CD14-positive monocyte (primary cell): ENCODE measurements around the gene SLK. TPM values are rescaled to one million over a fixed set of nuclear protein-coding genes. Genes with fewer than 3 reads are reported as not detected.

ENCODE experiments used
- DNase-seq, 3 donors: peaks; one replicate each; pipeline ENCODE4 v3.0.0-alpha.2; 2011 to 2022
- H2AFZ ChIP-seq: 2 replicates; pipeline ENCODE4 v1.6.0; 2012; ENCODE audit warnings: mild to moderate bottlenecking, low read depth, low read length, inconsistent platforms; ENCODE audit not compliant: insufficient read depth, poor library complexity, severe bottlenecking
- H3K27ac ChIP-seq, 2 donors: 1 replicate in 1 of 2; 2 replicates in 1 of 2; pipeline ENCODE4 v1.5.1; 2012 to 2013; ENCODE audit warnings: low read length in 2 of 2, control low read depth in 1 of 2, inconsistent platforms in 1 of 2, low read depth in 1 of 2, mild to moderate bottlenecking in 1 of 2
- H3K27me3 ChIP-seq, 2 donors: one replicate each; pipeline versions ENCODE4 v1.6.0 to v1.6.1; 2011 to 2013; ENCODE audit warnings: low read length in 2 of 2; ENCODE audit not compliant: control insufficient read depth in 2 of 2, insufficient read depth in 2 of 2
- H3K36me3 ChIP-seq, 2 donors: replicated peaks in 1 of 2; 1 replicate in 1 of 2; 2 replicates in 1 of 2; pipeline versions ENCODE4 v1.5.1 to v1.6.1; 2012 to 2013; ENCODE audit warnings: low read length in 2 of 2, control low read depth in 1 of 2, inconsistent platforms in 1 of 2, mild to moderate bottlenecking in 1 of 2; ENCODE audit not compliant: insufficient read depth in 2 of 2, control insufficient read depth in 1 of 2
- H3K4me1 ChIP-seq, 2 donors: 1 replicate in 1 of 2; 2 replicates in 1 of 2; pipeline versions ENCODE4 v1.5.1 to v1.6.1; 2012 to 2013; ENCODE audit warnings: low read length in 2 of 2, control low read depth in 1 of 2, inconsistent platforms in 1 of 2, mild to moderate bottlenecking in 1 of 2, moderate library complexity in 1 of 2; ENCODE audit not compliant: insufficient read depth in 2 of 2, control insufficient read depth in 1 of 2
- H3K4me2 ChIP-seq: replicated peaks from 2 replicates; pipeline ENCODE3; 2012; ENCODE audit warnings: low read length, moderate library complexity, mild to moderate bottlenecking; ENCODE audit not compliant: poor library complexity, severe bottlenecking; ENCODE audit errors: extremely low read depth
- H3K4me3 ChIP-seq, 3 experiments: fragments of 200-600 bp in 1 of 3; sonication (generic) in 1 of 3; replicated peaks in 1 of 3; 1 replicate in 2 of 3; 2 replicates in 1 of 3; pipeline ENCODE4 v1.5.1; 2011 to 2013; ENCODE audit warnings: low read length in 3 of 3, mild to moderate bottlenecking in 3 of 3, control low read depth in 2 of 3, low read depth in 2 of 3, inconsistent platforms in 1 of 3, moderate library complexity in 1 of 3
- H3K79me2 ChIP-seq: 2 replicates; pipeline ENCODE4 v1.6.0; 2012; ENCODE audit warnings: mild to moderate bottlenecking, control low read depth, inconsistent platforms, low read length, moderate library complexity; ENCODE audit not compliant: insufficient read depth
- H3K9ac ChIP-seq: 2 replicates; pipeline ENCODE4 v1.6.0; 2017; ENCODE audit warnings: low read length, mild to moderate bottlenecking; ENCODE audit not compliant: insufficient read depth, poor library complexity, severe bottlenecking
- H3K9me3 ChIP-seq, 2 donors: replicated peaks in 1 of 2; 1 replicate in 1 of 2; 2 replicates in 1 of 2; pipeline versions ENCODE4 v1.5.1 to v1.6.1; 2012 to 2013; ENCODE audit warnings: low read length in 2 of 2, control low read depth in 1 of 2; ENCODE audit not compliant: control insufficient read depth in 1 of 2, insufficient read depth in 1 of 2
- H4K20me1 ChIP-seq: 2 replicates; pipeline ENCODE4 v1.6.0; 2012; ENCODE audit warnings: mild to moderate bottlenecking, low read length, control low read depth, moderate library complexity; ENCODE audit not compliant: insufficient read depth
- H3K27ac Mint-ChIP-seq, 7 donors: one replicate each; pipeline ENCODE4 v1.8.0; 2020; ENCODE audit warnings: mild to moderate bottlenecking in 7 of 7, mixed read lengths in 7 of 7, moderate library complexity in 6 of 7, inconsistent platforms in 2 of 7
- H3K27me3 Mint-ChIP-seq, 3 donors: one replicate each; pipeline ENCODE4 v1.8.0; 2021 to 2022; ENCODE audit warnings: low read depth in 3 of 3, mild to moderate bottlenecking in 3 of 3, mixed read lengths in 3 of 3, moderate library complexity in 3 of 3, inconsistent platforms in 1 of 3
- H3K36me3 Mint-ChIP-seq, 2 donors: one replicate each; pipeline ENCODE4 v1.8.0; 2020; ENCODE audit warnings: mixed read lengths in 2 of 2, inconsistent platforms in 1 of 2, mild to moderate bottlenecking in 1 of 2
- H3K4me1 Mint-ChIP-seq: one replicate; pipeline ENCODE4 v1.8.0; 2020; ENCODE audit warnings: mild to moderate bottlenecking, mixed read lengths
- H3K4me3 Mint-ChIP-seq, 2 donors: one replicate each; pipeline ENCODE4 v1.8.0; 2020; ENCODE audit warnings: mild to moderate bottlenecking in 2 of 2, mixed read lengths in 2 of 2, moderate library complexity in 1 of 2
- H3K9me3 Mint-ChIP-seq, 7 donors: one replicate each; pipeline ENCODE4 v1.8.0; 2020 to 2022; ENCODE audit warnings: mixed read lengths in 7 of 7, mild to moderate bottlenecking in 6 of 7, moderate library complexity in 6 of 7, inconsistent platforms in 2 of 7
- WGBS: methylation state at CpG from one replicate; pipeline ENCODE4 v1.1.5; 2013; ENCODE audit warnings: missing lambda C conversion rate; ENCODE audit not compliant: insufficient coverage; 5-methylcytosine and 5-hydroxymethylcytosine counted together
- intact Hi-C, 2 donors: fragments of 100-400 bp; cut with micrococcal nuclease; formaldehyde crosslinking; loops; one replicate each; pipeline versions ENCODE4 v1.15.0 to v1.15.1; 2023
- polyA plus RNA-seq, 3 donors: library from polyadenylated mRNA; depleted of rRNA in 1 of 3; unstranded in 2 of 3; stranded (reverse) in 1 of 3; fragments of 300-500 nt in 2 of 3; fragments of >200 nt in 1 of 3; fragmentation: Illumina TruSeq in 2 of 3; gene quantifications; 1 replicate in 2 of 3; 2 replicates in 1 of 3; pipeline ENCODE4 v1.2.3, GENCODE V29; 2012 to 2021
- TF ChIP-seq, protein P1 (sequence below): fragments of 200-600 bp; IDR thresholded peaks from one replicate; pipeline ENCODE4 v1.8.0; 2022; ENCODE audit warnings: antibody characterized with exemption, mild to moderate bottlenecking

SLK gene
- polyA plus RNA-seq, 3 donors, result 2.9 to 6.5 (median 4.4) TPM

DNA sequence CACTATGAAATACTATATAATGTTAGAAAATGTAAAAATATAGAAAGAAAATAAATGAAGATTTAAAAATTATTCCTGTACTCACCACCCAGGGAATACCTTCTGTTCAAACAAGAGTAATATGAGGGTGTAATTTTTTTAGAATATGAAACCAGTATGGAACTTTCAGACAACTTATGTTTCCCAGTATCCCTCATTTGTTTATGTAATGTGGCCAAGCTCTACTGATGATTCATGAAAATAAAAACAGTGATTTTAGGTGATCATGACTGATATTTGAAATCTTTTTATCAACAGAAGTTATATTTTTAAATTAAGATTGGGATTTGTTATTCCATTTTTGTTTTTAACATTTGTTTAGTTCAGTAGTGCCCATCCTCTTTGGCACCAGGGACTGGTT lies 18.8 kb downstream of the SLK start:
- no peak overlapping the region for H3K27ac Mint-ChIP-seq

DNA sequence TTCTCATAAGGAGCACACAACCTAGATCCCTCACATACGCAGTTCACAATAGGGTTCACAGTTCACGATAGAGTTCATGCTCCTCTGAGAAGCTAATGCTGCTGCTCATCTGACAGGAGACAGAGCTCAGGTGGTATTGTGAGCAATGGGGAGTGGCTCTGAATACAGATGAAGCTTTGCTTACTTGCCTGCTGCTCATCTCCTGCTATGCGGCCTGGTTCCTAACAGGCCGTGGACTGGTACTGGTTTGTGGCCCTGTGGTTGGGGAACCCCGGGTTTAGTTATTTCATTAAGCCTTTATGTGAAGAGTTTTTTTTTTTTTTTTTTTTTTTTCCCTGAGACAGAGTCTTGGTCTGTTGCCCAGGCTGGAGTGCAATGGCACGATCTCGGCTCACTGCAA lies 19.4 kb downstream of the SLK start:
- H3K36me3 Mint-ChIP-seq, result peaks cover 11 to 16% of the 10 kb centered on the region in 2 donors
- TF ChIP-seq, protein P1, sequence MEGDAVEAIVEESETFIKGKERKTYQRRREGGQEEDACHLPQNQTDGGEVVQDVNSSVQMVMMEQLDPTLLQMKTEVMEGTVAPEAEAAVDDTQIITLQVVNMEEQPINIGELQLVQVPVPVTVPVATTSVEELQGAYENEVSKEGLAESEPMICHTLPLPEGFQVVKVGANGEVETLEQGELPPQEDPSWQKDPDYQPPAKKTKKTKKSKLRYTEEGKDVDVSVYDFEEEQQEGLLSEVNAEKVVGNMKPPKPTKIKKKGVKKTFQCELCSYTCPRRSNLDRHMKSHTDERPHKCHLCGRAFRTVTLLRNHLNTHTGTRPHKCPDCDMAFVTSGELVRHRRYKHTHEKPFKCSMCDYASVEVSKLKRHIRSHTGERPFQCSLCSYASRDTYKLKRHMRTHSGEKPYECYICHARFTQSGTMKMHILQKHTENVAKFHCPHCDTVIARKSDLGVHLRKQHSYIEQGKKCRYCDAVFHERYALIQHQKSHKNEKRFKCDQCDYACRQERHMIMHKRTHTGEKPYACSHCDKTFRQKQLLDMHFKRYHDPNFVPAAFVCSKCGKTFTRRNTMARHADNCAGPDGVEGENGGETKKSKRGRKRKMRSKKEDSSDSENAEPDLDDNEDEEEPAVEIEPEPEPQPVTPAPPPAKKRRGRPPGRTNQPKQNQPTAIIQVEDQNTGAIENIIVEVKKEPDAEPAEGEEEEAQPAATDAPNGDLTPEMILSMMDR, result no peak
- no peak overlapping the region for H3K27ac ChIP-seq
- peaks cover 8 to 12% of the 10 kb centered on the region in 2 donors for H3K4me1 ChIP-seq
- H3K9me3 ChIP-seq, result no peaks in the 10 kb centered on the region
- DNase-seq, result no peak
- H3K4me1 Mint-ChIP-seq, result peaks cover 39% of the 10 kb centered on the region
- H4K20me1 ChIP-seq, result peaks cover 87% of the 10 kb centered on the region
- H3K27ac Mint-ChIP-seq, result no peak overlapping the region
- 89% methylated on average over 3 of the region's 7 CpGs for WGBS
- intact Hi-C loops, result no loop called here
- no peak overlapping the region for H2AFZ ChIP-seq
- peaks cover 0 to 1% (median 0%) of the 10 kb centered on the region in 3 donors for H3K27me3 Mint-ChIP-seq
- H3K36me3 ChIP-seq, result peaks cover 5 to 6% of the 10 kb centered on the region in 2 donors
- no peaks in the 10 kb centered on the region for H3K27me3 ChIP-seq
- no peak overlapping the region for H3K4me2 ChIP-seq
- no peak overlapping the region for H3K9ac ChIP-seq
- no peak overlapping the region for H3K4me3 ChIP-seq
- no peaks in the 10 kb centered on the region for H3K9me3 Mint-ChIP-seq
- H3K79me2 ChIP-seq, result peaks cover 77% of the 10 kb centered on the region
- H3K4me3 Mint-ChIP-seq, result no peak overlapping the region

More for the DNA sequence above, 18.8 kb downstream of the SLK start:
- H3K36me3 Mint-ChIP-seq, result peaks cover 11 to 14% of the 10 kb centered on the region in 2 donors
- TF ChIP-seq, protein P1, result no peak
- Histone ChIP-seq H3K4me3 (no peak overlapping the region), H2AFZ (no peak overlapping the region), H3K9me3 (no peaks in the 10 kb centered on the region), H3K79me2 (peaks cover 83% of the 10 kb centered on the region), H3K9ac (no peak overlapping the region), H3K27me3 (no peaks in the 10 kb centered on the region), H4K20me1 (peaks cover 93% of the 10 kb centered on the region), H3K4me1 (peaks cover 8 to 13% of the 10 kb centered on the region in 2 donors), H3K4me2 (no peak overlapping the region), H3K27ac (no peak overlapping the region), H3K36me3 (peaks cover 2% of the 10 kb centered on the region in 2 donors)
- no peak overlapping the region for H3K4me3 Mint-ChIP-seq
- H3K9me3 Mint-ChIP-seq, result no peaks in the 10 kb centered on the region
- intact Hi-C loops, result no loop called here
- no peak for DNase-seq
- peaks cover 0 to 1% (median 0%) of the 10 kb centered on the region in 3 donors for H3K27me3 Mint-ChIP-seq
- H3K4me1 Mint-ChIP-seq, result peaks cover 44% of the 10 kb centered on the region
